GM23248 (cell line): Measurements from ENCODE around the gene ZBTB46.

ENCODE experiments used
- EZH2 ChIP-seq: fragments of 200-600 bp; sonication (generic); IDR thresholded peaks from 2 replicates; pipeline ENCODE4 v1.6.1; 2018; ENCODE audit warnings: antibody characterized with exemption, mild to moderate bottlenecking; ENCODE audit not compliant: insufficient read depth, poor library complexity, severe bottlenecking
- EZH2phosphoT487 ChIP-seq: fragments of 200-600 bp; sonication (generic); IDR thresholded peaks from 2 replicates; pipeline ENCODE4 v1.6.1; 2018; ENCODE audit warnings: antibody characterized with exemption, moderate library complexity, mild to moderate bottlenecking, low read depth; ENCODE audit not compliant: insufficient read depth

DNA sequence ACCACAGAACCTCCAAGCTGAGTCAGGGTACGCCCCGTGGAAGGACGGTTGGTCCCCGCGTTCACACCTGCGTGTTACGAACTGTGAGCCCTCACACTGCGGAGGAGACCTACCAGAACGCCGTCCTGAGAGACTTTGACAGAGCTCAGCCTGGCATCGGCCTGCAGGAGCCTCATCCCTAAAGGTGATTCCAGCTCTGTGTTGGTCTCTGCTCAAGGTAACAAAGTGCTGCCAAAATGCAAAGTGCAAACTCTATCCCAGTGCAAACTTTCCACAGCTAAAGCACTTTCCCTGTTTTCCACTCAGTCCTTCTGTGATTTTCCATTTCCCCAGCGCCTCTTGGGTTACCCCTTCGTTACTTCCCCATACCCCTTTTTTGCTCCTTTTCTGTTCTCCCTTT is 8.6 kb upstream of the ZBTB46 start:
- TF ChIP-seq EZH2 (no peak), EZH2phosphoT487 (no peak)
